Muscle of arm (tissue), 12 donors: ENCODE data around the gene PPCDC. TPM values are rescaled to one million over a fixed set of nuclear protein-coding genes. Genes with fewer than 3 reads are reported as not detected.
"Not testable (repeated sequence)": the region's sequence is repeated elsewhere in the genome, so short reads cannot be mapped to it uniquely, and the experiment has no call there.

Source experiments
- DNase-seq: peaks from one replicate; pipeline ENCODE4 v3.0.0-alpha.2; 2013
- polyA plus RNA-seq, 12 donors: library from polyadenylated mRNA; unstranded; fragments of 120-200 nt; gene quantifications; one replicate each; pipeline ENCODE4 v1.2.1, GENCODE V29; 2013; ENCODE audit not compliant: insufficient read length in 12 of 12

The PPCDC gene
- polyA plus RNA-seq, 12 donors: 4.5 to 9.7 (median 7.1) TPM; not detected in 2

DNA sequence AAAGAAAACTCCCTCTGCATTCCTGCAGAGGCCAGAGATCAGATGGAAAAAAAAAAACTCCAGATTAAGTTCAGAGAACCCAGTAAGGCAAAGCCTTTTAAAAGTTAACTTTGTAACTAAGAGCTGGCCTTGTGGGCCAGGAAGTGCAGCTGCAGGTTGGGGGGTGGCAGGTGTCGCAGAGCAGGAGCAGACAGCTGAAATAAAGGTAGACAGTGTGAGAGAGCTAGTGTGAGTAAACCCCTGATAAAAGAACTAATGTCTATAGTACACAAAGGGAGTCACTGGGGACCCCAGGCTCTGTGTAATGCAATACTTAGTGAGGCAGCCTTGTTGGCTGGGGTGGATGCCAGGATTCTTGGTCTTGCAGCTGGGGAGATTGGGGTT lies 42.1 kb downstream of the PPCDC start:
- no peak for DNase-seq

DNA sequence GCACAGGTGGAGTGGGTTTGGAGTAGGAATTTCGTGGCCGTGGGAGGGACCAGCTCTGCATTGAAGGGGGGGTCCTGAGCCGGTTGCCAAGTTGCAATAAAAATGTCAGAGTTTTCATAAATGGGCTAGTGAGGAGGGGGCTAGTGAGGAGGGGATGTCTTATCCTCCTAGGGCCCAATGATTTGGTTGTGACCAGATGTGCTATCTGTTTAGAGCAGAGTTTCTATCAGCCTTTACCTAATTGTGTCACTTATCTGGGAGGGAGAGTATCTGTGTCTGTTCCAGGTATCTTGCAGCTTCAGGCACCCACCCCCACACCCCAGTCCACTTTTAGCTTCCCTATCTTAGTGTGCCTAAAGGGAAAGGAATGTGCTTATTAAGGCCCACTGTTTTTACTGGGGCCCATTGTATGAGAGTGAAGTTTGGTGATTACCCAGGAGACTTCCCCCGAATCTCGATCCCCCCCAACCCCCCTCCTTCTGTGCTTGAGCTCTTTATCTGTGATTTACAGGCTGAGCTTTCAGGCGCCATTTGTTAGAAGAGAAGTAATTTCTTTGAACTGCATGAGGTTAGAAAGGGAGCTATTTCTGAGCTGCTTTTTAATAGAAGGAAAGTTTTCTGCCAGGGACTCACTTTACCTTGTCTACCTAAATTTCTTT lies 42.6 kb downstream of the PPCDC start:
- DNase-seq: no peak

DNA sequence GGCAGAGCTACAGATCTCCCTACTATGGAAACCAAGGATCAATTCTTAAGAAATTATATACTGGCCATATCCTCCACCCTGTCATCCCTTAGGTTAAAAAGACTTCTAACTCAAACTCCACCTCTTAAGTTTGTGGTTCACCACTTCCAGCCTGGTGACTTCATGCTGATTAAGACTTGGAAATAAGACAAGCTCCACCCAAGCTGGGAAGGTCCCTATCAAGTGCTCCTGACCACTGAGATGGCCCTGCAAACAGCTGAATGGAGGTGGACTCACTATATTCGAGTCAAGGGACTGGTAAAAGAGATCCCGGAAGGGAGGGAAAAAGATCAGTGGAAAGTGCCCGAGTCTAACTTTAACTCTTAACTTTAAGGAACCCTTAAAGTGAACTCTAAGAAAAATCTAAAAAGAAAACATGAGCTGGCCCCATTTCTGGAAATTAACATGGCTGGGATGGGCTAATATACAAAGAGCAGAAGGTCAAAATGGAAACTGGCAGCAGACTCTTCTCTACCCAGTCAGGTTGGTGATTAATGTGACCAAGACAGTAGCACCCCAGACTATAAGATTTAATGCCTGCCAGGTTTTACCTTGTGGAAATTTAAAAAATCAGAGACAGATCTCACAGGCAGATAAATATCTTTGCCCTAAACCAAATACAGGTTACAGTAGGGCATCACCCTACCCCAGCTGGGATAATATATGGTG lies 43.9 kb downstream of the PPCDC start:
- DNase-seq: no peak

- DNase-seq: no peak
Observed at GRCh38 chr15:75068748-75069147, 45.4 kb downstream of the PPCDC start.

DNA sequence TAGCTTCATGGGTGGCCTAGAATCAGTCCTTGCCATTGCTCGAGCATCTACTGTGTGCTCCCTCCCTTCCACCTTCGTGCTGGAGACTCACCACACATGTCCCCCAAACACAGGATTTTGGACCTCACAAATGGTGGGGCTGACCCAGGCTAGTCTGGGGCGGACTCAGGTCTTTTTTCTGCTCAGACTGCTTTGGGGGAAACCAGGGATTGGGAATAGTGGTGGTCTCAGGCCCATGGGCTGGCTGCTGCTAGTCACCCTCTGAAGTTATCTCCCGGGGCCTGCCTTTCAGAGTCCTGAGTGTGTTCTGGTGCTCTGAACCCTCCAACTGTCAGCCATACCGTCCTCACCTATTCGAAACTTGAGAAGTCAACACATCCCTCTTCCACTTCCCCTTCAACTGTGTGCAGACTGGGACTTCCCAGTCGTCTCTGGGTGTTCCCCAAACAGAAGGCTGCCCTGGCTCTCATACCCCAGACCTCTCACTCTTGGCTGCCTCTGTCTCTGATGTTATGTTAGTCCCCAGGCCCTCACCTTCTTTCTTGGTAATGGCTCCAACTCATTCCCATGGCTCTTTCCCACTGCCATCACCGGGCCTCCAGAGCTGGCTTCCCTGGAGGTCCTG lies 46.0 kb downstream of the PPCDC start:
- no peak for DNase-seq

DNA sequence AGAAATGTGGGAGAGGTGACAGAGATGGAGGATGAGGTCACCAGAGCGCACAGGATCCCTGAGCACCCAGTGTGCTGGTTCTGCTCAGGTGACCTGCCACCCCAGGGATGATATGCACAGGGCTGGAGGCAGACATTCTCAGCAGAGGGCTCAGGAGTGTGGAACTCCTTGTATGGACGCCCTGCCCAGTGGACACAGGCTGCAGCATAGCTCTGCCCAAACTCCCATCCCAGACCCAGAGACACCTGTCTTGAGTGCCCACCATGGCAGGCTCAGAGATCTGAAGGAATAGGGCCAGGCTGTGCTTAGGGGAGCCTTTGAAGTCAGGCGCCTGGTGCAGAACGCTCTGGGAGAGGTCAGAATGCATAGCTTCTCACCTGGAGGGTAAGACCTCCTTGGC lies 47.3 kb downstream of the PPCDC start:
- no peak for DNase-seq

GRCh38 chr15:75073197-75073596 lies 49.8 kb downstream of the PPCDC start:
- DNase-seq: no peak

DNA sequence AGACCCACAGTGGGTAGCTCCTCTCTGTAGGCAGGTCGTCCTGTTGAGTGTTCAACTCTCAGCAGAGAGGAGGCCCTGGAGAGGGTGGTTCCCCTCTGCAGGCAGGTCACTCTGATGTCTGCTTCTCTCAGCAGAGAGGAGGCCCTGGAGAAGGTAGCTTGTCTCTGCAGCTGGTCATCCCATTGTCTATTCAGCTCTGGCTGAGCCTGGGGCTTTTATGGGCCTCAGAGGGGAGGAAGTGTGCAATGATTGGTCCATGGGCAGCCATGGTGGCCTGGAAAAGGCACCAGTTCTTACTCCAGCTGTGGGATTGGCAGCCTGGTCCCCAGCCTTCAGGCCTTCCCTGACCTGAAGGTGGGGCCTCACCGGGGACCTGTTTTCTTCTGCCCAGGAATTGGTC lies 52.9 kb downstream of the PPCDC start:
- DNase-seq: no peak

GRCh38 chr15:75077551-75077961 lies 54.2 kb downstream of the PPCDC start:
- DNase-seq: not testable (repeated sequence)

- DNase-seq: no peak
Observed at GRCh38 chr15:75081150-75081549, 57.8 kb downstream of the PPCDC start.

DNA sequence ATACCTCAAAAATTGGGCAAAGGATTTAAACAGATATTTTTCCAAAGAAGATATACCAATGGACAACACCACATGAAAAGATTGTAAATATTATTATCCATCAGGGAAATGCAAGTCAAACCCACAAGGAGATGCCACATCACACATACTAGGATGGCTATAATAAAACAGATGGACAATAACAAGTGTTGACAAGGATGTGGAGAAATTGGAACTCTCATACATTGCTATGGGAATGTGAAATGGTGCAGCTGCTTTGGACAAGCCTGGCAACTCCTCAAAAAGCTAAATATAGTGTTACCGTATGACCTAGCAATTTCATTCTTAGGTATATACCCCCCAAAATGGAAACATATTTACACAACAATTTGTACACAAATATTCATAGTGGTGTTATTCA lies 59.3 kb downstream of the PPCDC start:
- no peak for DNase-seq

DNA sequence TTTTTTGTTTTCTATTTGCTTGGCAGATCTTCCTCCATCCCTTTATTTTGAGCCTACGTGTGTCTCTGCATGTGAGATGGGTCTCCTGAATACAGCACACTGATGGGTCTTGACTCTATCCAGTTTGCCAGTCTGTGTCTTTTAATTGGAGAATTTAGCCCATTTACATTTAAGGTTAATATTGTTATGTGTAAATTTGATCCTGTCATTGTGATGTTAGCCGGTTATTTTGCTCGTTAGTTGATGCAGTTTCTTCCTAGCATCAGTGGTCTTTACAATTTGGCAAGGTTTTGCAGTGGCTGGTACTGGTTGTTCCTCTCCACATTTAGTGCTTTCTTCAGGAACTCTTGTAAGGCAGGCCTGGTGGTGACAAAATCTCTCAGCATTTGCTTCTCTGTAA lies 62.3 kb downstream of the PPCDC start:
- DNase-seq: not testable (repeated sequence)

DNA sequence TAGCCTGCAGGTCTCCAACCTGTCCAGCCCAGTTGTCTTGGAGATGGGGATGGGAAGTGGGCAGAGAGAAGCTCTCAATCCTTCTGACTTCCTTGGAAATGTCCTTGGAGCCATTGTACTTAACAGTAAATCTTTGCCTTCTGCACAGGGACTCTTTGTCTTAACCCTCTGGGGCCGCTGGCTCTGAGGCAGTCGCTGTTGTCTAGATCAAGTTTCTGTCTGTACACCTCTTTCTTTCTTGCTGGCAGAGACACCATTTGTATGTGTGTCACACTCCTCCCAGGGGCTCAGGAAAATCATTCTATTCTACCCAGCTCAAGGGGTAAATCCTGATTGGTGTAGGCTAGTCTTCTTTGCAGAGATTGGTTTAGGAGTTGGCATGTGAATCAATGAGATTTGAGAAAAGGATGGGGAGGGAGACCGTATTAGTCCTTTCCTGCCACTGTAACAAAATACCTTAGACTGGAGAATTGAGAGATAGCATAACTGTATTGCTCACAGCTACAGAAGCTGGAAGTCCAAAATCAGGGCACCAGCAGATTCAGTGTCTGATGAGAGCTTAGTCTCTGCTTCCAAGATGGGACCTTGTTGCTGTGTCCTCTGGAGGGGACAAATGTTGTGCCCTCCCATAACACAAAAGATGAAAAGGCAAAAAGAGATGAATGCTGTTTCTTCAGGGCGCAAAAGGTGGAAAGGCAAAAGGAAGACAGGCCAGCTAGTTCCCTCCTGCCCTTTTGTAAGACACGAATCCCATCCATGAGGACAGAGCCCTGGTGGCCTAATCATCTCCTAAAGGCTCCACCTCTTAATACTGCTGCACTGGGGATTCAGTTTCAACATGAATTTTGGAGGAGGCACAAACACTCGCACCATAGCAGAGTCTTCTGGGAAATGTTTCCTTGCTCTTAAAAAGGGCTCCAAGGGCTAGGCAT lies 66.3 kb downstream of the PPCDC start:
- no peak for DNase-seq

DNA sequence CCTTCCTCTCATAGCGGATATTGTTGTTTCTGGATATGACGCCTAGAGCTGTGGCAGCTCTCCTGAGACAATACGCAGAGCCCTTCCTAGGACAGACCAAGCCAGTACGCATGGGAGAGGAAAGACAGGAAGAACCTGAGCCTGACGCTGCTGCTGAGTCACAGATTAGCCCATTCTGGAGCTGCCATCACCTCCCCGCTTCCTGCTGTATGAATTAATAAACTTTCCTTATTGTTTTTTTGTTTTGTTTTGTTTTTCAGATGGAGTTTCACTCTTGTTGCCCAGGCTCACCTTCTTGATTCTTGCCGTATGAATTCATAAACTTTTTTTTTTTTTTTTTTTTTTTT lies 67.0 kb downstream of the PPCDC start:
- DNase-seq: no peak

DNA sequence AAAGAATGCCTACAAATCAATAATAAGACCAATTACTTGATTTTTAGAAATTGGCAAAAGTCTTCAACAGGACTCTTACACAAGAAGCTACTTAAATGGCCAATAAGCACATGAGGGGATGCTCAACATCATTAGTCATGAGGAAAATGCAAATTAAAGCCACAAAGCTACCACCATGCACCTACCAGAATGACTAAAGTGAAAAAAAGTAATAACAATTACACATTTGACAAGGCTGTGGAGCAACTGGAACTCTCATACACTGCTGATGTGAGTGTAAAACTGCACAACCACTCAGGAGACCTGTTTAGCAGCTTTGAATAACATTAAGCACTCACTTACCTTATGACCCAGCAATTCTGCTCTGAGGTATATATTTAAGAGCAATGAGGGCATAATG lies 68.4 kb downstream of the PPCDC start:
- DNase-seq: no peak

DNA sequence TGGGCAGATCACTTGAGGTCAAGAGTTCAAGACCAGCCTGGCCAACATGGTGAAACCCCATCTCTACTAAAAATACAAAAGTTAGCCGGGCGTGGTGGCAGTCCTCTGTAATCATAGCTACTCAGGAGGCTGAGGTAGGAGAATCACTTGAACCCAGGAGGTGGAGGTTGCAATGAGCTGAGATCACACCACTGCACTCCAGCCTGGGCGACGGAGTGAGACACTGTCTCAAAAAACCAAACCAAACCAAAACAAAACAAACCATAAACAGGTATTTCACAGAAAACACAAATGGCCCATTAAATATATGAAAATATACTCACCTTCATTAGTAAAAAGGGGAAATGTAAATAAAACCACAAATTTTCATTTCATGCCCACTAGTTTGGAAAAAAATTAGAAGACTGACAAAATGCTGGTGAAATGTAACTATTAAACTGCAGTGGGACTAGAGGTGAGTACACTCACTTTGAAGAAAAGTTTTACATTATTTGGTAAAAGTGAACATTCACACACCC lies 71.6 kb downstream of the PPCDC start:
- not testable (repeated sequence) for DNase-seq

GRCh38 chr15:75095594-75095993 lies 72.2 kb downstream of the PPCDC start:
- DNase-seq: no peak

GRCh38 chr15:75097939-75098338 lies 74.5 kb downstream of the PPCDC start:
- DNase-seq: no peak

- DNase-seq: no peak
Observed at GRCh38 chr15:75098404-75098803, 75.0 kb downstream of the PPCDC start.
